GM19438 (cell line): ENCODE measurements around the gene ABHD17A.

Experiments used
- ATAC-seq: cut with Tn5 transposase; IDR thresholded peaks from one replicate; pipeline ENCODE4 v1.9.1; 2021; ENCODE audit warnings: low read depth; ENCODE audit not compliant: unreplicated experiment

ABHD17A gene

GRCh38 chr19:1854542-1855039 is 30.7 kb downstream of the ABHD17A start:
- no peak for ATAC-seq

- ATAC-seq, result no peak
Observed at GRCh38 chr19:1854039-1854541, 31.2 kb downstream of the ABHD17A start.

GRCh38 chr19:1853295-1854038 is 31.8 kb downstream of the ABHD17A start:
- no peak for ATAC-seq

- ATAC-seq, result no peak
Observed at GRCh38 chr19:1852581-1853128, 32.6 kb downstream of the ABHD17A start.

GRCh38 chr19:1851654-1852580 is 33.4 kb downstream of the ABHD17A start:
- no peak for ATAC-seq

- no peak for ATAC-seq
Observed at GRCh38 chr19:1850809-1851653, 34.3 kb downstream of the ABHD17A start.

GRCh38 chr19:1849886-1850398 is 35.4 kb downstream of the ABHD17A start:
- no peak for ATAC-seq

- ATAC-seq, result no peak
Observed at GRCh38 chr19:1849132-1849474, 36.2 kb downstream of the ABHD17A start.

GRCh38 chr19:1848399-1849131 is 36.7 kb downstream of the ABHD17A start, which contains the start of gene REXO1:
Gene REXO1, minus strand, starts transcription at chr19:1848483. Its CDS starts 125 bp downstream, at chr19:1848358.
- ATAC-seq, result peak; percentile 57

GRCh38 chr19:1847684-1848398 is 37.5 kb downstream of the ABHD17A start:
- peak; percentile 26 for ATAC-seq

- no peak for ATAC-seq
Observed at GRCh38 chr19:1847348-1847683, 38.0 kb downstream of the ABHD17A start.

- no peak for ATAC-seq
Observed at GRCh38 chr19:1846517-1847204, 38.6 kb downstream of the ABHD17A start.

- ATAC-seq, result no peak
Observed at GRCh38 chr19:1845642-1846041, 39.7 kb downstream of the ABHD17A start.

GRCh38 chr19:1845125-1845515 is 40.2 kb downstream of the ABHD17A start:
- no peak for ATAC-seq

- no peak for ATAC-seq
Observed at GRCh38 chr19:1844513-1845124, 40.7 kb downstream of the ABHD17A start.

GRCh38 chr19:1843646-1844394 is 41.5 kb downstream of the ABHD17A start:
- ATAC-seq, result no peak

GRCh38 chr19:1843116-1843515 is 42.2 kb downstream of the ABHD17A start:
- ATAC-seq, result no peak
